SH-SY5Y (cell line): ENCODE data around the gene PSMB4.

ENCODE experiments used
- GATA2 ChIP-seq: IDR thresholded peaks from 2 replicates; pipeline ENCODE4 v1.6.1; 2011; ENCODE audit warnings: mild to moderate bottlenecking, low read depth, low read length
- GATA3 ChIP-seq: IDR thresholded peaks from 2 replicates; pipeline ENCODE4 v1.6.1; 2011; ENCODE audit warnings: low read depth, mild to moderate bottlenecking, low read length, moderate library complexity

DNA sequence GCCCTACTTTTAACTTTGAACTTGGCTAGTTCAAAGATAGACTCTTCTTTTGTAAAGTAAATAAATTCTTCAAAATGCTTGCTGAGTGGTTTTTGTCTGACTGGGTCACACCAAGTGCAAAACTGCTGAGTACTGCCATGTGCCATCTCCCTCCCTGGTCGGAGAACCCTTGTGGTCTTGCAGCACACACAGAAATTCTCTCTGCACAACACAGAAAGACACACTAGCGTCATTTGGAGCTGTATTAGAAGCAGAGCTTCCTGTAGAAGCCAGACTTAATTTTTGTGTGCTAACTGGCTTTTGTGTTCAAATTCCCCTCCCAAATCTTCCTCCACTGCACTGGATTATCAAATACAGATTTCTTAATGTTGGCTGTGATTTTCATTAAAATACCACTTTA is 2.5 kb downstream of the PSMB4 start:
- TF ChIP-seq GATA3, result no peak
- no peak for TF ChIP-seq GATA2
